PC-9 (cell line): ENCODE data around the gene KIF17.

Experiments
- EZH2 ChIP-seq: fragments of 200-600 bp; sonication (generic); IDR thresholded peaks from 2 replicates; pipeline ENCODE4 v1.8.0; 2017; ENCODE audit warnings: antibody characterized with exemption, low read depth
- TF ChIP-seq, protein P1 (sequence below): fragments of 200-600 bp; sonication (generic); conservative IDR thresholded peaks from 2 replicates; pipeline ENCODE4 v1.6.1; 2017; ENCODE audit warnings: mixed run types, antibody characterized with exemption, mild to moderate bottlenecking, moderate library complexity

GRCh38 chr1:20684050-20684620 lies 33.7 kb downstream of the KIF17 start:
- TF ChIP-seq, protein P1, sequence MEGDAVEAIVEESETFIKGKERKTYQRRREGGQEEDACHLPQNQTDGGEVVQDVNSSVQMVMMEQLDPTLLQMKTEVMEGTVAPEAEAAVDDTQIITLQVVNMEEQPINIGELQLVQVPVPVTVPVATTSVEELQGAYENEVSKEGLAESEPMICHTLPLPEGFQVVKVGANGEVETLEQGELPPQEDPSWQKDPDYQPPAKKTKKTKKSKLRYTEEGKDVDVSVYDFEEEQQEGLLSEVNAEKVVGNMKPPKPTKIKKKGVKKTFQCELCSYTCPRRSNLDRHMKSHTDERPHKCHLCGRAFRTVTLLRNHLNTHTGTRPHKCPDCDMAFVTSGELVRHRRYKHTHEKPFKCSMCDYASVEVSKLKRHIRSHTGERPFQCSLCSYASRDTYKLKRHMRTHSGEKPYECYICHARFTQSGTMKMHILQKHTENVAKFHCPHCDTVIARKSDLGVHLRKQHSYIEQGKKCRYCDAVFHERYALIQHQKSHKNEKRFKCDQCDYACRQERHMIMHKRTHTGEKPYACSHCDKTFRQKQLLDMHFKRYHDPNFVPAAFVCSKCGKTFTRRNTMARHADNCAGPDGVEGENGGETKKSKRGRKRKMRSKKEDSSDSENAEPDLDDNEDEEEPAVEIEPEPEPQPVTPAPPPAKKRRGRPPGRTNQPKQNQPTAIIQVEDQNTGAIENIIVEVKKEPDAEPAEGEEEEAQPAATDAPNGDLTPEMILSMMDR = no peak
- TF ChIP-seq EZH2 = no peak
